ENCODE measurements around the gene ETDC.
"Not testable (repeated sequence)": the region's sequence is repeated elsewhere in the genome, so short reads cannot be mapped to it uniquely, and the experiment has no call there.

DNA sequence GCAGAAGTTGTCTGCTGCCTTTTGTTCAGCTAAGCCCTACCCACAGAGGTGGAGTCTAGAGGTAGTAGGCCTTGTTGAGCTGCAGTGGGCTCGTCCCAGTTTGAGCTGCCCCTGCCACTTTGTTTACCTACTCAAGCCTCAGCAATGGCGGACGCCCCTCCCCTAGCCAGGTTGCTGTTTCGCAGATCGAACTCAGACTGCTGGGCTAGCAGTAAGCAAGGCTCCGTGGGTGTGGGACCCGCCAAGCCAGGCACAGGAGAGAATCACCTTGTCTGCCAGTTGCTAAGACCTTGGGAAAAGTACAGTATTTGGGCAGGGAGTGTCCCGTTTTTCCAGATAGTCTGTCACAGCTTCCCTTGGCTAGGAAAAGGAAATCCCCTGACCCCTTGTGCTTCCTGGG, 45.9 kb upstream of the ETDC start:
- TF ChIP-seq, protein P1, sequence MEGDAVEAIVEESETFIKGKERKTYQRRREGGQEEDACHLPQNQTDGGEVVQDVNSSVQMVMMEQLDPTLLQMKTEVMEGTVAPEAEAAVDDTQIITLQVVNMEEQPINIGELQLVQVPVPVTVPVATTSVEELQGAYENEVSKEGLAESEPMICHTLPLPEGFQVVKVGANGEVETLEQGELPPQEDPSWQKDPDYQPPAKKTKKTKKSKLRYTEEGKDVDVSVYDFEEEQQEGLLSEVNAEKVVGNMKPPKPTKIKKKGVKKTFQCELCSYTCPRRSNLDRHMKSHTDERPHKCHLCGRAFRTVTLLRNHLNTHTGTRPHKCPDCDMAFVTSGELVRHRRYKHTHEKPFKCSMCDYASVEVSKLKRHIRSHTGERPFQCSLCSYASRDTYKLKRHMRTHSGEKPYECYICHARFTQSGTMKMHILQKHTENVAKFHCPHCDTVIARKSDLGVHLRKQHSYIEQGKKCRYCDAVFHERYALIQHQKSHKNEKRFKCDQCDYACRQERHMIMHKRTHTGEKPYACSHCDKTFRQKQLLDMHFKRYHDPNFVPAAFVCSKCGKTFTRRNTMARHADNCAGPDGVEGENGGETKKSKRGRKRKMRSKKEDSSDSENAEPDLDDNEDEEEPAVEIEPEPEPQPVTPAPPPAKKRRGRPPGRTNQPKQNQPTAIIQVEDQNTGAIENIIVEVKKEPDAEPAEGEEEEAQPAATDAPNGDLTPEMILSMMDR (IDR thresholded peaks at IDR 0.05), result not testable (repeated sequence)
- TF ChIP-seq POLR2A (IDR thresholded peaks at IDR 0.05), result not testable (repeated sequence)

All from adrenal gland (tissue), 5 donors.